Heart left ventricle (tissue), 16 donors: ENCODE data around the gene DCN. TPM values are rescaled to one million over a fixed set of nuclear protein-coding genes. Genes with fewer than 3 reads are reported as not detected.
A peak's percentile ranks its signal among the peaks of the same experiment; 100 is the strongest.

Experiments
- ATAC-seq, 4 donors: fragments of 200-7000 bp; cut with Tn5 transposase; one replicate each; pipeline ENCODE4 v1.9.1; 2020 to 2022; ENCODE audit warnings: moderate library complexity in 4 of 4, mild to moderate bottlenecking in 3 of 4, moderate number of reproducible peaks in 1 of 4
- DNase-seq, 5 donors: peaks; one replicate each; pipeline ENCODE4 v3.0.0-alpha.2; 2020
- H3K27ac ChIP-seq, 12 donors: fragments of 200-600 bp; sonication (generic) in 4 of 12; one replicate each; pipeline versions ENCODE4 v1.5.0 to v1.8.0; 2016 to 2022; ENCODE audit warnings: mild to moderate bottlenecking in 2 of 12
- H3K27me3 ChIP-seq, 9 donors: fragments of 200-600 bp; sonication (generic) in 2 of 9; one replicate each; pipeline versions ENCODE4 v1.5.1 to v1.8.0; 2016 to 2022; ENCODE audit warnings: mild to moderate bottlenecking in 3 of 9
- H3K36me3 ChIP-seq, 9 donors: fragments of 200-600 bp; sonication (generic) in 2 of 9; one replicate each; pipeline versions ENCODE4 v1.5.0 to v1.8.0; 2018 to 2022; ENCODE audit warnings: mild to moderate bottlenecking in 2 of 9
- H3K4me1 ChIP-seq, 12 donors: fragments of 200-600 bp; sonication (generic) in 4 of 12; one replicate each; pipeline versions ENCODE4 v1.5.0 to v1.8.0; 2016 to 2022; ENCODE audit warnings: mild to moderate bottlenecking in 3 of 12
- H3K4me3 ChIP-seq, 12 donors: fragments of 200-600 bp; sonication (generic) in 4 of 12; one replicate each; pipeline versions ENCODE4 v1.5.0 to v1.8.0; 2017 to 2022; ENCODE audit warnings: mild to moderate bottlenecking in 9 of 12, moderate library complexity in 4 of 12
- H3K9me3 ChIP-seq, 12 donors: fragments of 200-600 bp; sonication (generic) in 4 of 12; one replicate each; pipeline versions ENCODE4 v1.5.0 to v1.8.0; 2016 to 2022; ENCODE audit warnings: mild to moderate bottlenecking in 1 of 12
- POLR2A ChIP-seq, 2 donors: fragments of 450-650 bp; IDR thresholded peaks; one replicate each; pipeline ENCODE4 v1.6.1; 2017; ENCODE audit warnings: antibody characterized with exemption in 2 of 2, mild to moderate bottlenecking in 2 of 2, moderate library complexity in 2 of 2
- WGBS, 4 donors: extraction: QIAGEN DNeasy Blood & Tissue Kit in 2 of 4; methylation state at CpG; one replicate each; pipeline versions ENCODE4 v1.1.5 to v1.1.7; 2013 to 2018; 5-methylcytosine and 5-hydroxymethylcytosine counted together
- intact Hi-C, 10 donors: fragments of 100-400 bp; cut with DNase I; formaldehyde crosslinking; loops; one replicate each; pipeline versions ENCODE4 v1.11.1 to v1.14.2; 2022
- polyA plus RNA-seq, 2 donors: library from polyadenylated mRNA; stranded (reverse); fragments of 200-250 nt; gene quantifications; one replicate each; pipeline ENCODE4 v1.2.3, GENCODE V29; 2013
- total RNA-seq, 9 donors: library from RNA; depleted of rRNA in 2 of 9; stranded (reverse); fragments of >200 nt in 2 of 9; fragmentation: NEBNext Ultra II Directional in 3 of 9; extraction: Animal tissue kit (Norgen Biotek cat#: 25700) in 3 of 9; gene quantifications; one replicate each; pipeline versions ENCODE4 v1.1.0 to v1.2.4, GENCODE V29; 2016 to 2023
- TF ChIP-seq, protein P1 (sequence below), 12 donors: fragments of 200-600 bp; sonication (generic) in 4 of 12; IDR thresholded peaks; one replicate each; pipeline versions ENCODE4 v1.5.0 to v1.8.0; 2018 to 2022; ENCODE audit warnings: antibody characterized with exemption in 12 of 12, mild to moderate bottlenecking in 5 of 12
- donor health status: ischemic (EF 13 %, LVEDD 7.1; RV severe dilation, severe dysfunction).
- donor health status: healthy with polysubstance abuse.
- donor health status: DM: no; HTN: yes; CAD: no.
- donor health status: DM: no; HTN: no; CAD: no.
- donor health status: ischemic (EF 25% LVEDD 6.9; RV normal size, moderate dysfunction).
- donor health status: ischemic (EF 25% LVEDD 5.7; RV mildly dilated, moderate dysfunction).
- donor health status: healthy.
- donor health status: DM: yes; HTN: yes; CAD: no.
- donor health status: ischemic (EF 35%, LVEDD 5.7; RV mildly dilated, moderate dysfunction).
- donor health status: nonischemic (EF 11% LVEDD 7.7; RV severe dilation, severe dysfunction).
- donor health status: DM: yes; HTN: yes; CAD: no.
- donor health status: PGD.
- donor health status: ischemic (EF 29% LVEDD 5.4; RV normal size, mild dysfunction).
- donor health status: nonischemic (EF 23%, LVEDD 6.1; RV moderate dilation, normal function).

Gene DCN
- total and polyA plus RNA-seq, 11 donors = 238 to 1,187 (median 536) TPM

DNA sequence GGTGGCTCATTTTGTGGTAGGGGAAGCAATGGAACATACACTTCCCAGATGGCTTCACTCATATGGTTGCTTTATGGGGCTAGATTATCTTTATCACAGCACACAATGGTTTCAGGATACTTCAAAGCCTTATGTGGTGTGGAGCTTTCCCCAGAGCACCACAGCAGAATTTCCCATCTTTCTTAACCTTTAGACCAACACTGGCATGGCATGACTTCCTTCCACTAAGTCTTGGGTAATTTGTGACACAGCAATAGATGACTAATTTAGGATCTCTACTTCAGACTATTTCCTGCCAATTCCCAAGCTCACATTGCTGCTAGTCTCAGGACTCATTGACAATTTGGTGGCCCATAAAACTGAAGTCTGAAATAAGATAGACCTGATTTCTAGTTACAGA, 36.9 kb upstream of the DCN start:
- Histone ChIP-seq H3K4me3 (no peak overlapping the region), H3K4me1 (no peaks in the 10 kb centered on the region), H3K36me3 (no peaks in the 10 kb centered on the region), H3K9me3 (no peaks in the 10 kb centered on the region), H3K27ac (no peak overlapping the region), H3K27me3 (no peaks in the 10 kb centered on the region)
- ATAC-seq (no peak), DNase-seq (no peak)
- intact Hi-C loops = no loop called here
- no peak for TF ChIP-seq POLR2A (IDR thresholded peaks at IDR 0.05)
- TF ChIP-seq, protein P1, sequence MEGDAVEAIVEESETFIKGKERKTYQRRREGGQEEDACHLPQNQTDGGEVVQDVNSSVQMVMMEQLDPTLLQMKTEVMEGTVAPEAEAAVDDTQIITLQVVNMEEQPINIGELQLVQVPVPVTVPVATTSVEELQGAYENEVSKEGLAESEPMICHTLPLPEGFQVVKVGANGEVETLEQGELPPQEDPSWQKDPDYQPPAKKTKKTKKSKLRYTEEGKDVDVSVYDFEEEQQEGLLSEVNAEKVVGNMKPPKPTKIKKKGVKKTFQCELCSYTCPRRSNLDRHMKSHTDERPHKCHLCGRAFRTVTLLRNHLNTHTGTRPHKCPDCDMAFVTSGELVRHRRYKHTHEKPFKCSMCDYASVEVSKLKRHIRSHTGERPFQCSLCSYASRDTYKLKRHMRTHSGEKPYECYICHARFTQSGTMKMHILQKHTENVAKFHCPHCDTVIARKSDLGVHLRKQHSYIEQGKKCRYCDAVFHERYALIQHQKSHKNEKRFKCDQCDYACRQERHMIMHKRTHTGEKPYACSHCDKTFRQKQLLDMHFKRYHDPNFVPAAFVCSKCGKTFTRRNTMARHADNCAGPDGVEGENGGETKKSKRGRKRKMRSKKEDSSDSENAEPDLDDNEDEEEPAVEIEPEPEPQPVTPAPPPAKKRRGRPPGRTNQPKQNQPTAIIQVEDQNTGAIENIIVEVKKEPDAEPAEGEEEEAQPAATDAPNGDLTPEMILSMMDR (IDR thresholded peaks at IDR 0.05) = no peak

DNA sequence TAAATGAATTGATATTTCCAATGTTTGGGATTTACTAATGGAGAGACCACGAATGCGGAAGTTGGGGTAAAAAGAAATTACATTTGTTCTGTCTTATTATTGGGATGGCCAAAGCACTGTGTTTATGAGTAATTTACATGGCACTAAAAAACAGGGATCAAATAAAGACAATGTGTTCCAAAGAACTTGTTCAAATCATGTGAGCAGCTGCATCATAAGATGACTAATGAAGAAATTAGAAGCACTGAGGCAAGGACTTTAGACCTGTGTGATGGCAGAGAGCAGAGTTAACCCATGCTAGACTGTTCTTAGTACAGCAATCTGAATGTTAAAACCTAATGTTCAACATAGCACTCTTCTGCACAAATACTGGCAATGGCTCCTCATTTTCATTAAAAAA, 34.3 kb upstream of the DCN start:
- intact Hi-C loops = no loop called here
- Histone ChIP-seq H3K36me3 (no peaks in the 10 kb centered on the region), H3K4me3 (no peak overlapping the region), H3K9me3 (peaks cover 0 to 6% (median 0%) of the 10 kb centered on the region in 12 donors), H3K27me3 (no peaks in the 10 kb centered on the region), H3K27ac (peak overlapping the region in 4 of 12 donors; percentile 21 to 72 (median 42)), H3K4me1 (no peaks in the 10 kb centered on the region)
- ATAC-seq (peak in 2 of 4 donors; percentile 30 to 34), DNase-seq (no peak)
- 92 to 94% (median 93%) methylated on average over 2 of the region's 2 CpGs for WGBS, 4 donors
- TF ChIP-seq, protein P1 (IDR thresholded peaks at IDR 0.05) = no peak
- TF ChIP-seq POLR2A (IDR thresholded peaks at IDR 0.05) = no peak

DNA sequence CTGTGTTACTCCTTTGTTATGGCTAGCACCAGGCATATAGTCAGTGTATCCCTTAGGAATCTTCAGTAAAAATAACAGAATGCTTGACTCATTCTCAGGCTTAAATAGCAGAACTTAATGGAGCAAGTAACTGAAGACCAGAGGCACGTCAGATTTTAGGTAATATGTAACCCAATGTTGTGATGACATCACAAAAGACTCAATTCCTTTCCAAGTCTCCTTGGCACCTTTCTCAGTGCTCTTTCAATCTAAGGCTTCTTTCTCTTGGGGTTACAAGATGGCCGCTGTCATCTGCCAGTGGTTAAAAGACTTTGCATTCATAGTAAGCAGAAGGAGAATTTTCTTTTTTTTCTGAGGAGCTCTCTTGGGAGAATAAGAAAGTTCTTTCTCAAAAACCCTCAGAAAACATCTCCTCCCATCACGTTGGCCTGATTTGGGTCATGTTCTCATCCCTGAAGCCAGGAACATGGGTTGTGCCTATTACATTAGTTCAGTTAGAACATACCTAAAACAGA, 33.4 kb upstream of the DCN start:
- intact Hi-C loops = no loop called here
- 61 to 68% (median 63%) methylated on average over 3 of the region's 3 CpGs for WGBS, 4 donors
- Histone ChIP-seq H3K9me3 (peaks cover 0 to 6% (median 0%) of the 10 kb centered on the region in 12 donors), H3K4me3 (no peak overlapping the region), H3K4me1 (no peaks in the 10 kb centered on the region), H3K36me3 (no peaks in the 10 kb centered on the region), H3K27me3 (no peaks in the 10 kb centered on the region), H3K27ac (peak overlapping the region in 8 of 12 donors; percentile 6 to 72 (median 26))
- peak; percentile 55 to 85 (median 72) for ATAC-seq
- TF ChIP-seq, protein P1 (IDR thresholded peaks at IDR 0.05) = no peak
- no peak for TF ChIP-seq POLR2A (IDR thresholded peaks at IDR 0.05)
- peak in 1 of 5 donors; percentile 28 for DNase-seq

DNA sequence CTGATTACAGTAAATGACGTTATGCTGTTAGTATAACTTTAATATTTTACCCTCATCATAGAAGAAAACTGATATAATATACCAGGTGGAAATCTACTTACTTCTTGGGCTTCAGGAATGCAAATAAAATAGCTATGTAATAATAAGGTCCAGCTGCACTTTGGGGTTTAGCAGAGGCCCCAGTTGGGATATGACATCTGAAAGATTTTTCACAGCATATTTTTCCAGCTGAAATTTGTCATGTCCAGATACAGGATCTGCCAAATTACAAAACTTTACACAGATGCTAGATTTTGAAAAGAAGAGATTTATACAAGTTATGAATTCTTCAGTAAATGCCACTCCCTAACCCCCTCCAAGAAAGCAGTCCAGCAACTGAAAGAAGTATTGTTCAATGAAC, 29.2 kb upstream of the DCN start:
- DNase-seq = no peak
- no peak overlapping the region for H3K4me3 ChIP-seq
- peaks cover 0 to 9% (median 0%) of the 10 kb centered on the region in 12 donors for H3K9me3 ChIP-seq
- TF ChIP-seq POLR2A (IDR thresholded peaks at IDR 0.05) = no peak
- TF ChIP-seq, protein P1 (IDR thresholded peaks at IDR 0.05) = no peak
- no peaks in the 10 kb centered on the region for H3K36me3 ChIP-seq
- peak overlapping the region in 2 of 12 donors; percentile 27 to 55 for H3K27ac ChIP-seq
- ATAC-seq = peak in 2 of 4 donors; percentile 30
- 58 to 73% (median 64%) methylated on average over 1 of the region's 1 CpG for WGBS, 4 donors
- no peaks in the 10 kb centered on the region for H3K4me1 ChIP-seq
- intact Hi-C loops = no loop called here
- no peaks in the 10 kb centered on the region for H3K27me3 ChIP-seq
